ENCODE measurements around the gene JAKMIP2. TPM values are rescaled to one million over a fixed set of nuclear protein-coding genes. Genes with fewer than 3 reads are reported as not detected.

JAKMIP2 gene
- total and polyA plus RNA-seq, 2 donors (not counting 1 experiment from before 2014, with no cell fraction given) = 1.3 to 6.5 TPM

DNA sequence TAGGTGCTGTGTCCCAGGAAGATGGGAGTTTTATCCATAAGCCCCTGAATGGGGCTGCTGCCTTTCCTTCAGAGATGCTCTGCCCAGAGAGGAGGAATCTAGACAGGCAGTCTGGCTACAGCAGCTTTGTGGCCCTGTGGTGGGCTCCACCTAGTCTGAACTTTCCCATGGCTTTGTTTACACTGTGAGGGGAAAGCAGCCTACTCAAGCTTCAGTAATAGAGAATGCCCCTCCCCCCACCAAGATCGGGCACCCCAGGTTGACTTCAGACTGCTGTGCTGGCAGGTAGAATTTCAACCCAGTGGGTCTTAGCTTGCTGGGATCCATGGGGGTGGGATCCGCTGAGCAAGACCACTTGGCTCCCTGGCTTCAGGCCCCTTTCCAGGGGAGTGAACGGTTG, 171.7 kb downstream of the JAKMIP2 start:
- Histone ChIP-seq H3K4me1 (ENCODE audit: control insufficient read depth, extremely low read depth, insufficient read depth, low read length) (peaks cover 3% of the 10 kb centered on the region), H3K9ac (ENCODE audit: insufficient read depth, low read length) (no peak overlapping the region), H3K36me3 (ENCODE audit: control insufficient read depth, insufficient read depth, low read length) (no peaks in the 10 kb centered on the region), H3K27me3 (ENCODE audit: control insufficient read depth, insufficient read depth, low read length) (no peaks in the 10 kb centered on the region), H3K4me2 (ENCODE audit: extremely low read depth, insufficient read depth, low read length) (no peak overlapping the region), H3K79me2 (ENCODE audit: control insufficient read depth, insufficient read depth, low read length) (no peaks in the 10 kb centered on the region), H3K9me3 (ENCODE audit: control insufficient read depth, insufficient read depth, low read depth, low read length) (no peaks in the 10 kb centered on the region), H4K20me1 (ENCODE audit: control insufficient read depth, extremely low read depth, insufficient read depth, low read length) (no peaks in the 10 kb centered on the region), H3K4me3 (replicated peaks in 1 of 4; ENCODE audit: control extremely low read depth in 1 of 4, insufficient read depth in 1 of 4, low read depth in 3 of 4, low read length in 4 of 4) (no peak overlapping the region), H2AFZ (ENCODE audit: low read length) (no peak overlapping the region), H3K27ac (ENCODE audit: insufficient read depth, low read length) (no peak overlapping the region)
- DNase-seq (ENCODE audit: low read depth in 2 of 2) = no peak
- TF ChIP-seq, protein P1, sequence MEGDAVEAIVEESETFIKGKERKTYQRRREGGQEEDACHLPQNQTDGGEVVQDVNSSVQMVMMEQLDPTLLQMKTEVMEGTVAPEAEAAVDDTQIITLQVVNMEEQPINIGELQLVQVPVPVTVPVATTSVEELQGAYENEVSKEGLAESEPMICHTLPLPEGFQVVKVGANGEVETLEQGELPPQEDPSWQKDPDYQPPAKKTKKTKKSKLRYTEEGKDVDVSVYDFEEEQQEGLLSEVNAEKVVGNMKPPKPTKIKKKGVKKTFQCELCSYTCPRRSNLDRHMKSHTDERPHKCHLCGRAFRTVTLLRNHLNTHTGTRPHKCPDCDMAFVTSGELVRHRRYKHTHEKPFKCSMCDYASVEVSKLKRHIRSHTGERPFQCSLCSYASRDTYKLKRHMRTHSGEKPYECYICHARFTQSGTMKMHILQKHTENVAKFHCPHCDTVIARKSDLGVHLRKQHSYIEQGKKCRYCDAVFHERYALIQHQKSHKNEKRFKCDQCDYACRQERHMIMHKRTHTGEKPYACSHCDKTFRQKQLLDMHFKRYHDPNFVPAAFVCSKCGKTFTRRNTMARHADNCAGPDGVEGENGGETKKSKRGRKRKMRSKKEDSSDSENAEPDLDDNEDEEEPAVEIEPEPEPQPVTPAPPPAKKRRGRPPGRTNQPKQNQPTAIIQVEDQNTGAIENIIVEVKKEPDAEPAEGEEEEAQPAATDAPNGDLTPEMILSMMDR (conservative IDR thresholded peaks at IDR 0.05 in 1 of 2, IDR thresholded peaks at IDR 0.05 in 1 of 2; ENCODE audit: low read depth in 1 of 2, low read length in 2 of 2) = no peak
- TF ChIP-seq EZH2 (IDR thresholded peaks at IDR 0.05; ENCODE audit: low read length, missing control alignments) = no peak

DNA sequence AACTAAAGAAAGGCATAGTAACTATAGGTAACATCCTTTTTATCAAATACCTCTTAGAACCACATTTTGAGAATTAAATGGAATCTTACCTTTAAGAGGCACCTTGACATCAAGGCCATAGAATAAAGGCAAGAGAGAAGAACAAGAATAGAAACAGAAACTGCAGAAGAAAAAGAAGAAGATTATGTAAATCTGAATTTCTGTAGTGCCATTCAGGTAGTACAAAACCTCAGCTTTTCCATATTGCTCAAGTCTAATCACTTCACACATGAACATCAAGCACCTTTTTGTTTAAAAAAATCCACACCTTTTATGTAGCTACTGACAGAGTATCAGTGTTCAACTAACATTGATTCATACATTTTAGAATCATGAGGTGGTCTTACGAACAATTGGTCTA, 180.9 kb downstream of the JAKMIP2 start:
- DNase-seq (ENCODE audit: low read depth in 2 of 2) = no peak
- Histone ChIP-seq H3K4me2 (ENCODE audit: extremely low read depth, insufficient read depth, low read length) (no peak overlapping the region), H3K4me3 (replicated peaks in 1 of 4; ENCODE audit: control extremely low read depth in 1 of 4, insufficient read depth in 1 of 4, low read depth in 3 of 4, low read length in 4 of 4) (no peak overlapping the region), H3K27me3 (ENCODE audit: control insufficient read depth, insufficient read depth, low read length) (no peaks in the 10 kb centered on the region), H3K79me2 (ENCODE audit: control insufficient read depth, insufficient read depth, low read length) (no peaks in the 10 kb centered on the region), H2AFZ (ENCODE audit: low read length) (no peak overlapping the region), H3K4me1 (ENCODE audit: control insufficient read depth, extremely low read depth, insufficient read depth, low read length) (no peaks in the 10 kb centered on the region), H4K20me1 (ENCODE audit: control insufficient read depth, extremely low read depth, insufficient read depth, low read length) (no peaks in the 10 kb centered on the region), H3K36me3 (ENCODE audit: control insufficient read depth, insufficient read depth, low read length) (no peaks in the 10 kb centered on the region), H3K9me3 (ENCODE audit: control insufficient read depth, insufficient read depth, low read depth, low read length) (no peaks in the 10 kb centered on the region), H3K9ac (ENCODE audit: insufficient read depth, low read length) (no peak overlapping the region), H3K27ac (ENCODE audit: insufficient read depth, low read length) (no peak overlapping the region)
- TF ChIP-seq, protein P1 (conservative IDR thresholded peaks at IDR 0.05 in 1 of 2, IDR thresholded peaks at IDR 0.05 in 1 of 2; ENCODE audit: low read depth in 1 of 2, low read length in 2 of 2) = no peak
- no peak for TF ChIP-seq EZH2 (IDR thresholded peaks at IDR 0.05; ENCODE audit: low read length, missing control alignments)

DNA sequence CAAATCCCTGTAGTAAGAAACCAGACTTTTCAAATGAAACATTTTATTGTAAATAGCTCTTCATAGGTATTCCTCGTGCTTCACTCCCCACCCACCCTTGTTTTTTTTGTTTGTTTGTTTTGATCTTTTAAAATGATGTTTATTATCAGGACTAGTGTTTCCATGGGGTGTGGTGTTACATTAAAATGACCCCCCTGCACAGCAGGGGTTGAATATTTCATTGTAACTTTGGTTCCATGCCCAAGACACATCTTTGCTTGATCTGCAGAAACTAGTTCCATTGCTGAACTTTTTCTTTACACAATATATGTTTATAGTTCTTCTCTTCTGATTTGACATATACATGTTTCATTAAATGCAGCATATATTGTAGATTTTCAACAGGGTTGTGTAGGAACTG, 191.4 kb downstream of the JAKMIP2 start:
- H3K4me3 ChIP-seq (replicated peaks in 1 of 4; ENCODE audit: control extremely low read depth in 1 of 4, insufficient read depth in 1 of 4, low read depth in 3 of 4, low read length in 4 of 4) = no peak overlapping the region
- no peak for DNase-seq (ENCODE audit: low read depth in 2 of 2)
- no peaks in the 10 kb centered on the region for H3K79me2 ChIP-seq (ENCODE audit: control insufficient read depth, insufficient read depth, low read length)
- H3K36me3 ChIP-seq (ENCODE audit: control insufficient read depth, insufficient read depth, low read length) = no peaks in the 10 kb centered on the region
- no peak overlapping the region for H3K4me2 ChIP-seq (ENCODE audit: extremely low read depth, insufficient read depth, low read length)
- H4K20me1 ChIP-seq (ENCODE audit: control insufficient read depth, extremely low read depth, insufficient read depth, low read length) = no peaks in the 10 kb centered on the region
- H3K27me3 ChIP-seq (ENCODE audit: control insufficient read depth, insufficient read depth, low read length) = peaks cover 3% of the 10 kb centered on the region
- H3K9ac ChIP-seq (ENCODE audit: insufficient read depth, low read length) = no peak overlapping the region
- no peak overlapping the region for H3K27ac ChIP-seq (ENCODE audit: insufficient read depth, low read length)
- no peak for TF ChIP-seq EZH2 (IDR thresholded peaks at IDR 0.05; ENCODE audit: low read length, missing control alignments)
- no peaks in the 10 kb centered on the region for H3K4me1 ChIP-seq (ENCODE audit: control insufficient read depth, extremely low read depth, insufficient read depth, low read length)
- no peak overlapping the region for H2AFZ ChIP-seq (ENCODE audit: low read length)
- no peaks in the 10 kb centered on the region for H3K9me3 ChIP-seq (ENCODE audit: control insufficient read depth, insufficient read depth, low read depth, low read length)
